Keratinocyte (primary cell): ENCODE data around the gene CD44. TPM values are rescaled to one million over a fixed set of nuclear protein-coding genes. Genes with fewer than 3 reads are reported as not detected.

Source experiments
- DNase-seq: peaks from one replicate; pipeline ENCODE4 v3.0.0-alpha.2; 2011; ENCODE audit warnings: low read depth, missing footprints, low spot score
- FAIRE-seq: peaks from 2 replicates; lab custom pipeline; 2011; peaks lifted over from hg19 to GRCh38; lab: Jason Lieb, UNC
- H2AFZ ChIP-seq: 2 replicates; pipeline ENCODE4 v1.6.0; 2012; ENCODE audit warnings: low read length, control low read depth, inconsistent platforms; ENCODE audit not compliant: control insufficient read depth
- H3K27ac ChIP-seq: 2 replicates; pipeline ENCODE4 v1.5.1; 2011; ENCODE audit warnings: low read length; ENCODE audit not compliant: control insufficient read depth, insufficient read depth
- H3K27me3 ChIP-seq: 3 replicates; pipeline ENCODE4 v1.6.0; 2011; ENCODE audit warnings: low read length; ENCODE audit not compliant: control insufficient read depth, insufficient read depth; ENCODE audit errors: extremely low read depth
- H3K36me3 ChIP-seq, 2 experiments: 2 replicates in 1 of 2; 3 replicates in 1 of 2; pipeline ENCODE4 v1.5.1; 2011; ENCODE audit warnings: low read length in 2 of 2, mild to moderate bottlenecking in 1 of 2; ENCODE audit not compliant: control insufficient read depth in 2 of 2, insufficient read depth in 2 of 2; ENCODE audit errors: extremely low read depth in 1 of 2
- H3K4me1 ChIP-seq: 3 replicates; pipeline ENCODE4 v1.5.1; 2011; ENCODE audit warnings: low read length; ENCODE audit not compliant: control insufficient read depth, insufficient read depth; ENCODE audit errors: extremely low read depth
- H3K4me2 ChIP-seq: 3 replicates; pipeline ENCODE4 v1.6.0; 2011; ENCODE audit warnings: low read depth, low read length; ENCODE audit not compliant: control insufficient read depth, insufficient read depth; ENCODE audit errors: extremely low read depth
- H3K4me3 ChIP-seq, 3 experiments: fragments of 200-600 bp in 1 of 3; sonication (generic) in 1 of 3; 2 replicates in 2 of 3; 3 replicates in 1 of 3; pipeline ENCODE4 v1.5.1; 2011 to 2016; ENCODE audit warnings: low read length in 3 of 3, mild to moderate bottlenecking in 3 of 3, control low read depth in 2 of 3, inconsistent platforms in 1 of 3, low read depth in 1 of 3, mixed read lengths in 1 of 3, mixed run types in 1 of 3, moderate library complexity in 1 of 3; ENCODE audit not compliant: control insufficient read depth in 2 of 3, insufficient read depth in 2 of 3; ENCODE audit errors: extremely low read depth in 1 of 3
- H3K79me2 ChIP-seq: 2 replicates; pipeline ENCODE4 v1.6.0; 2012; ENCODE audit warnings: low read length; ENCODE audit not compliant: control insufficient read depth, insufficient read depth
- H3K9ac ChIP-seq: 3 replicates; pipeline ENCODE4 v1.6.0; 2011; ENCODE audit warnings: low read length; ENCODE audit not compliant: control insufficient read depth, insufficient read depth; ENCODE audit errors: extremely low read depth
- H3K9me1 ChIP-seq: 3 replicates; pipeline ENCODE4 v1.6.0; 2011; ENCODE audit warnings: low read length; ENCODE audit not compliant: control insufficient read depth, insufficient read depth; ENCODE audit errors: extremely low read depth
- H3K9me3 ChIP-seq: 2 replicates; pipeline ENCODE4 v1.5.1; 2012; ENCODE audit warnings: low read depth, low read length; ENCODE audit not compliant: control insufficient read depth
- H4K20me1 ChIP-seq: 3 replicates; pipeline ENCODE4 v1.6.0; 2011; ENCODE audit warnings: low read length; ENCODE audit not compliant: control insufficient read depth, insufficient read depth; ENCODE audit errors: extremely low read depth
- CTCF ChIP-seq, 3 experiments: IDR thresholded peaks in 1 of 3; conservative IDR thresholded peaks in 1 of 3; optimal IDR thresholded peaks in 1 of 3; 2 replicates in 2 of 3; 3 replicates in 1 of 3; pipeline versions ENCODE3 to v1.5.1; 2011; ENCODE audit warnings: low read length in 3 of 3, mild to moderate bottlenecking in 3 of 3, moderate library complexity in 2 of 3, control low read depth in 1 of 3, inconsistent platforms in 1 of 3; ENCODE audit not compliant: insufficient read depth in 2 of 3; ENCODE audit errors: extremely low read depth in 1 of 3
- EZH2 ChIP-seq: IDR thresholded peaks from one replicate; pipeline ENCODE4 v1.6.1; 2012; ENCODE audit warnings: inconsistent platforms, mild to moderate bottlenecking, low read length, moderate library complexity
- dilution Hi-C: fragments of 300-500 bp; cut with MboI; formaldehyde crosslinking; loops from one replicate; pipeline ENCODE4 v1.7.0; 2020; ENCODE audit warnings: low sequenced_read_pairs; ENCODE audit not compliant: extremely low pct_ligation_motif_present
- polyA plus RNA-seq, 5 experiments: library from polyadenylated mRNA; depleted of rRNA in 3 of 5; stranded (reverse) in 3 of 5; stranded (forward) in 1 of 5; unstranded in 1 of 5; fragments of >200 nt; gene quantifications; 1 replicate in 1 of 5; 2 replicates in 3 of 5; 3 replicates in 1 of 5; pipeline versions ENCODE4 v1.2.1 to v1.2.3, GENCODE V29; 2011 to 2012; ENCODE audit warnings: missing spikeins in 2 of 5, low read depth in 1 of 5, low replicate concordance in 1 of 5

CD44 gene
- polyA plus RNA-seq, 1 donor (not counting 4 experiments of a cell fraction or from before 2014, with no cell fraction given) = 2,038 TPM

GRCh38 chr11:35200811-35201341 is 61.9 kb downstream of the CD44 start:
- H3K36me3 ChIP-seq = peaks cover 37 to 60% of the 10 kb centered on the region in 2 experiments

GRCh38 chr11:35204614-35205013 is 65.6 kb downstream of the CD44 start:
- Histone ChIP-seq H3K79me2 (peaks cover 62% of the 10 kb centered on the region), H3K27me3 (no peaks in the 10 kb centered on the region), H2AFZ (no peak overlapping the region), H3K27ac (no peak overlapping the region), H3K4me1 (no peaks in the 10 kb centered on the region), H3K9me3 (no peaks in the 10 kb centered on the region), H3K36me3 (peaks cover 35 to 64% of the 10 kb centered on the region in 2 experiments), H4K20me1 (no peaks in the 10 kb centered on the region), H3K4me2 (no peak overlapping the region), H3K4me3 (no peak overlapping the region), H3K9me1 (no peaks in the 10 kb centered on the region), H3K9ac (no peak overlapping the region)
- TF ChIP-seq EZH2 (no peak), CTCF (optimal IDR thresholded peaks at IDR 0.05 in 1 of 3, IDR thresholded peaks at IDR 0.05 in 1 of 3, conservative IDR thresholded peaks at IDR 0.05 in 1 of 3; ENCODE audit: extremely low read depth in 1 of 3, insufficient read depth in 2 of 3, low read length in 3 of 3) (no peak)
- dilution Hi-C loops = no loop called here
- DNase-seq = no peak
- peak; percentile 41 for FAIRE-seq

More at GRCh38 chr11:35200811-35201341, 61.9 kb downstream of the CD44 start:
- Histone ChIP-seq H3K79me2 (peaks cover 64% of the 10 kb centered on the region), H2AFZ (no peak overlapping the region), H3K27me3 (no peaks in the 10 kb centered on the region), H3K9me3 (no peaks in the 10 kb centered on the region), H3K27ac (no peak overlapping the region), H4K20me1 (peaks cover 2% of the 10 kb centered on the region), H3K4me3 (no peak overlapping the region), H3K9me1 (no peaks in the 10 kb centered on the region), H3K4me1 (no peaks in the 10 kb centered on the region), H3K4me2 (no peak overlapping the region), H3K9ac (no peak overlapping the region)
- no peak for FAIRE-seq
- no peak for DNase-seq
- dilution Hi-C loops = no loop called here
- no peak for TF ChIP-seq CTCF (optimal IDR thresholded peaks at IDR 0.05 in 1 of 3, IDR thresholded peaks at IDR 0.05 in 1 of 3, conservative IDR thresholded peaks at IDR 0.05 in 1 of 3; ENCODE audit: extremely low read depth in 1 of 3, insufficient read depth in 2 of 3, low read length in 3 of 3)
- no peak for TF ChIP-seq EZH2
